DMS53 (cell line): ENCODE data around the gene CYP8B1.
A peak's percentile ranks its signal among the peaks of the same experiment; 100 is the strongest.
"Not testable (repeated sequence)": the region's sequence is repeated elsewhere in the genome, so short reads cannot be mapped to it uniquely, and the experiment has no call there.

Source experiments
- DNase-seq: peaks from one replicate; lab custom pipeline; 2025; lab: John Stamatoyannopoulos, UW

Gene CYP8B1

GRCh38 chr3:42886294-42886822 is 10.7 kb upstream of the CYP8B1 start:
- DNase-seq = no peak

DNA sequence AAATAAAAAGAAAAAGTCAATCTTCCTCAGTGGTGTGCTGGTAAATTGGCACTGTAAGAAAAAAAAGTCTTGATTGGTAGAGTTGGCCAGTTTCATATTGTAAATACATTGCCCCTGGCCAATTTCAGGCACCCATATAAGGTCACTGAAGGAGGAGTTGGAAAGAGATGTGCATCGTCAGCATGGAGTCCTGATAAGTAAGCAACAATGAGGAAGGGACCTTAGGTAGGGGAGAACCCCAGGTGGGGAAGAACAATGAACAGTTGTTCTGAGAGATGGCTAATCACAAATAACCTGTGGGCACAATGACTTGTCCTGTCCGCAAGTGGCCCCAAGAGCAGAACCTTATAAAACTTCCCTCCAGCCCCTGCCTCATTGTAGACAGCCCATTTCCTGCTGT is 8.6 kb upstream of the CYP8B1 start:
- no peak for DNase-seq

DNA sequence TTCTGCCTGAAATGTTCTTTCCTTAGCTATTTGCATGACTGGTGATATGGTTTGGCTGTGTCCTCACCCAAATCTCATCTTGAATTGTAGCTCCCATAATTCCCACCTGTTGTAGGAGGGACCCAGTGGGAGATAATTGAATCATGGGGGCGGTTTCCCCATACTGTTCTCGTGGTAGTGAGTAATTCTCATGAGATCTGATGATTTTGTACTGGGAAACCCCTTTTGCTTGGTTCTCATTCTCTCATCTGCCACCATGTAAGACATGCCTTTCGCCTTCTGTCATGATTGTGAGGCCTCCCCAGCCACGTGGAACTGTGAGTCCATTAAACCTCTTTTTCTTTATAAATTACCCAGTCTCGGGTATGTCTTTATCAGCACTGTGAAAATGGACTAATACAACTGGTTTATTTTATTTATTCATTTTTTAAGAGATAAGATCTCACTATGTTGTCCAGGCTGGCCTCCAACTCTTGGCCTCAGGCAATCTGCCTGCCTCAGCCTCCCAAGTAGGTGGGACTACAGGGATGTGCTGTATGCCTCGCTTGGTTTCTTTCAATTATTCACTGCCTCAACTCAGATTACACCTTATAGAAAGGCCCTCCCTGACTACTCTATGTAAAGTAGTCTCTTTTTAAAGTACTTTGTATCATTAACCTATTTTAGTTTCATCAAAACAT is 7.7 kb upstream of the CYP8B1 start:
- not testable (repeated sequence) for DNase-seq

DNA sequence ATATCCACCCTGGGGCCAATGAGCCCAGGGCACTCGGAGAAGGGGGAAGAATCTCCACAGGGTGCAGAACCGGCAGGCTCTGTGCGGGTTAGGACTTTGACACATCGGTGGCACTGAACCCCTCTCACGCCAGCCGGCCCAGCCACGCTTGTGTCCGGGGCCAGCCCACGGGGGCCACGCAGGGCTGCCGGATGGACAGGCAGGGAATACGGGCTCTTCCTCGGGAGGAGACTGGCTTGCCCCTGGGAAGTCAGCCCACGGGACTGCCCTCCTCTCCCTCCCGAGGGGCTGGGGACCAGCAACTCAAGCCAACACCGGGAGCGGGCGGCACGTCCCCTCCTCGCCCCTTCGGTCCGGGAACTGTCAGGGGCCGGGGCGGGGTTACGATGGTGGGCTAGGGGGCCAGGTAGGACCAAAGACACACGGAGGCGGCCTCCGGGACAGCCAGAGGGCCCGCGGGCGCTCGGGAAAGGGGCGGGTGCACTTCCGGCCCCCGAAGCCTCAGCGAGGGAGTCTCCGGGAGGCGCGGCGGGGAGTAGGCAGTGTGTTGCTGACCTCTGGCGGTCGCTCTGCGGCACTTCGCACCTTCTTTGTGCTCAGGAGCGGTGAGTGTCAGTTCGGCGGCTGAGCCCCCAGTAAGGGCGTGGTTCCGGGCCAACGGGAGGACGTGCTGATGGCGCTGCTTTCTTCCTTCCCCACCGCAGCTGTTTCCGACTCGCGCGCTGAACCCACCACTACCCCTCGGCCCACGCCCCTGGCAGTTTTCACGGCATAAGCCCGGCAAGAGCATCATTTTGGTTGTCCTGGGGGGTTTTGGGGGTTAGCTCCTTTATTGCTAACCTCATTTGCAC is 5.1 kb upstream of the CYP8B1 start:
- DNase-seq = peak; percentile 75

GRCh38 chr3:42880183-42880582 is 4.5 kb upstream of the CYP8B1 start:
- no peak for DNase-seq

- no peak for DNase-seq
These were observed 2.2 kb upstream of the CYP8B1 start for GRCh38 chr3:42877881-42878280.

DNA sequence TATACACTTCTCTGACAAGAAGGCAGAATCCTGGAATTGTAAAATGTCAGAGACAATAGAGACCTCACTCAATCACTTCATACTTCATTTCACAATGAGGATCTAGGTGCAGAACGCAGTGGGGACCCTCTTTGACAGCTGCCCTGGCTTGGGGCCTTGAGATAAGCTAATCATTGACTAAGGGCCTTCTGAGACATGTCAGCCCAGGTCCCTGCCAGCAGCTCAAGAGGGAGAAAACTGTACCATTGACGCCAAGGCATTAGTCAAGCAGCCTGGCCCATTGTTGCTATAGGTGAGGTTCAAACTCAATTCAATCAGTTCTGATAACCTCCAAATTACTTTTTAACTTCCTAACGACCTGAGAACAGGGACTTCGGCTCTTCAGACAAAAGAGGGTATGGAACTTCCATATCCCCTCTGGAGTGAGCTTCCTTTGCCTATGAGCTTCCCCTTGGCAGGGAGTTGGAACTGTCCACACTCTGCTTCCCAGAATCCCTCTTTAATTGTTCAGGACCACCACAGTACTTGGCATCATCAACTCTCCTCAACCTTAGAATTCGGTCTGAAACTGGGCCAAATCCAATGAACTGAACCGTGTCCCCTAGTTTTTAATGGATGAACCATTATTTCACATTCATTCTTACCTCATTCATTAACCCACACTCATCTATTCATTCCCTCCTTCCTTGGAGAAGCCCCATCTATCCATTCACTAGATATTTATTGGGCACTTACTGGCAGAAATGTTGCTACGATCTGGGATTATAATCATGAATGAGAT is 1.5 kb upstream of the CYP8B1 start:
- no peak for DNase-seq

GRCh38 chr3:42876401-42876800 is 722 bp upstream of the CYP8B1 start:
- DNase-seq = no peak

GRCh38 chr3:42874749-42875148 is 930 bp downstream of the CYP8B1 start:
- no peak for DNase-seq

GRCh38 chr3:42873221-42873982 is 2.3 kb downstream of the CYP8B1 start:
- DNase-seq = no peak

DNA sequence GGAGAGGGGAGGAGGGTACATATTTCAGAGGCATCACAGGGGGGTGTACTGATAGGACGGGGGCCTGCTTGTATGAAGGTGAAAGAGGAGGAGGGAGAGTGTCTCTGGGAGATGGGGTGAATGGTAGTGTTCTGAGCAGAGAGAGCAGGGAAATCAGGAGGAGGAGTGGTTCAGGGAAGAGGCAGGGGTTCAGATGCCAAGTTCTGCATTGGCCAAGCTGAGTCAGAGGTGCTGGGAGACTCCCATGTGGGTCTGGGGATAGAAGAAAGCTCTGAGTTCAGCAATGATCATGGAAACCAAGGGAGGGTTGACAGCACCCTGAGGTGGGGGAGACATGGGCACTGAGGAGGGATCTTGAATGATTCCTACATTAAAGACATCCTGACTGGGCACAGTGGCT is 3.0 kb downstream of the CYP8B1 start:
- DNase-seq = no peak

- no peak for DNase-seq
These were observed 4.0 kb downstream of the CYP8B1 start for GRCh38 chr3:42871592-42872196.

DNA sequence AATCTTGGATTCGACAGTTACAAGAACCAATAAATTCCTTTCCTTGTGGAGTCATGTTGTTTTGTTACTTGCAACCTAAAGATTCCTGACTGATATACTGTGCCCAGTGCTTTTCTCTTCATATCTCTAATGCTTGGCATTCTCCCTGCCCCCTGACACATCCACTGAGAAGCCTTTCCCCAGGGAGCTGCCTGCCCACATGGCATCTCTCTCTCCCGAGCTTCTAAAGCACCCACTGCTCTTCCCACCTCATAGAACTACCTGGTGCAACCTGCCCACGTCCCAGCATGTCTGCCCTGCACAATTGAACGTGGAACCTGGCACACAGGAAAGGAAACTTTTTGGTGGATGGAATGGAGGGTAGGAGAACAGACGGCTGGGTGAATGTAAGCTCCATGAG is 6.8 kb downstream of the CYP8B1 start:
- DNase-seq = no peak

DNA sequence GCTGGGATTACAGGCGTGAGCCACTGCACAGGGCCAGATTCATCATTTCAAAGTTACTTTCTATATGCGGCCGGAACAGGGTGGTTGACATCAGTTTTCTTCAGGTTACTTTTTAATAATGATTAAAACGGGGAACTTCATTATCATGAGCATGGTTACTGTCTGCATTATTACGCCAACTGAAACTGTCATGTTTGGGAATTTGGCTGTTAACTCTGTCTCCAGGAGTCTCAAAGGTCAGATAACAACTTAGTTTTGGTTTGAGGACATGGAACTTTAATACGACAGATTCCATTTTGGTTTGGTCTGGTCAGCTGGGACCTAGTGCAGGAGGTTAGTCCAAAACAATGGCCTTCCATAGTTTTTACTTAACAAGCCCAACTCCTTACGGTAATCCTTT is 8.5 kb downstream of the CYP8B1 start:
- DNase-seq = no peak

DNA sequence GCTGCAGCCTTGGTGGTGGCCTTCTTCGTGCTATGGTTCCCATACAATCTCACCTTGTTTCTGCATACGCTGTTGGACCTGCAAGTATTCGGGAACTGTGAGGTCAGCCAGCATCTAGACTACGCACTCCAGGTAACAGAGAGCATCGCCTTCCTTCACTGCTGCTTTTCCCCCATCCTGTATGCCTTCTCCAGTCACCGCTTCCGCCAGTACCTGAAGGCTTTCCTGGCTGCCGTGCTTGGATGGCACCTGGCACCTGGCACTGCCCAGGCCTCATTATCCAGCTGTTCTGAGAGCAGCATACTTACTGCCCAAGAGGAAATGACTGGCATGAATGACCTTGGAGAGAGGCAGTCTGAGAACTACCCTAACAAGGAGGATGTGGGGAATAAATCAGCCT is 10.4 kb downstream of the CYP8B1 start:
- no peak for DNase-seq

DNA sequence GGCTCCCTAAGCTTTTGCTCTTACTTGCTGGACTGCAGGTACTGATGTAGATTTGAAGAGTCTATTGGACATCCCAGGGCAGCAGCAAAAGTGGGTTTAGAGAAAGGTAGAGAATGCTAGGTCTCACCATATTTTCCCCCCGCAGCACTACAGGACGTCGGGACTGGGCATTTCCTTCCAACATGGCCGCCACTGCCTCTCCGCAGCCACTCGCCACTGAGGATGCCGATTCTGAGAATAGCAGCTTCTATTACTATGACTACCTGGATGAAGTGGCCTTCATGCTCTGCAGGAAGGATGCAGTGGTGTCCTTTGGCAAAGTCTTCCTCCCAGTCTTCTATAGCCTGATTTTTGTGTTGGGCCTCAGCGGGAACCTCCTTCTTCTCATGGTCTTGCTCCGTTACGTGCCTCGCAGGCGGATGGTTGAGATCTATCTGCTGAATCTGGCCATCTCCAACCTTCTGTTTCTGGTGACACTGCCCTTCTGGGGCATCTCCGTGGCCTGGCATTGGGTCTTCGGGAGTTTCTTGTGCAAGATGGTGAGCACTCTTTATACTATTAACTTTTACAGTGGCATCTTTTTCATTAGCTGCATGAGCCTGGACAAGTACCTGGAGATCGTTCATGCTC is 11.2 kb downstream of the CYP8B1 start:
- no peak for DNase-seq

- no peak for DNase-seq
These were observed 19.1 kb downstream of the CYP8B1 start for GRCh38 chr3:42856544-42856943.

GRCh38 chr3:42855547-42856380 is 19.9 kb downstream of the CYP8B1 start:
- DNase-seq = no peak

DNA sequence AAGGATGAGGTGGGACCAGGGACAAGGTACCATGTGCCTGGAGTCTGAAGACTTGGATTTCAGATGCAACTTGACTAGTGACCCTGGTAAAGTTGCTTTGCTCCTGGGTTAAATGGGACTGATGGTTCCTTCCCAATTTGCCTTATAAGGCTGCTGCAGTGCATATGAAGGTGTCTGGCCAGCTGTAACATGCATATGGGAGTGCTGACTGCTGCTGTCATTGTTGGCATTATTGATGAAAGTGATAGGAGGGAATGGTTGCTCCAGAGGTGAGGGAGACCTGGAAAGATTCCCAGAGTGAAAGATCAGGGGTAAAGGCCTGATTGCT is 20.5 kb downstream of the CYP8B1 start:
- DNase-seq = no peak

DNA sequence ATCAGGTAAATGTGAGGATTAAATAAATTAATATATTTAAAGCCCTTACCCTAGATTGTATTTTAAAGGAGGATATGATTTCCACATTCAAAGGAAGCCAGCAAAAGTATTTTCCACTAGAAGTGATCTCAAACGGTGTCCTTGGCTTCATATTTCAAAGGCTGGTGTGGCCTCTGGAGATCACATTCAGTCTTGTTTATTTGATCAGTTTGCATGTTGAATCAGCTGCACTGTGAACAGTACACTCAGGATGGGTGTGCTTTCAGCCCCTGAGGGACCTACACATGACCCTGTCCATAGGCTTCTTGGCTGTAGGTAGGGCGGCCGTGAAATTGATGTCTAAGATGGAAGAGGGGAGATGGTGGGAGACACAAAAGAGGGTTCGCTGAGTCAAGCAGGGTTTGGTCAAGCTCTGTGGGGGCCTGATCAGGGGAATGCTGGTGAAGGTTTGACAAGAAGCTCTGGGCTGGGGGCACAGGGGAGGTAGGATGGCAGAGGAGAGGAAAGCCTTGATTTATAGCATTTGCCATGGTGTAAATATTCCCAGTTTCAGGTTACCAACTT is 21.9 kb downstream of the CYP8B1 start:
- DNase-seq = peak; percentile 78
